GM12878 (cell line): Measurements from ENCODE around the gene TMEM132D.

Experiments used
- ATF2 ChIP-seq: IDR thresholded peaks from 2 replicates; pipeline ENCODE4 v1.6.1; 2012; ENCODE audit warnings: low read length, inconsistent platforms
- CBFB ChIP-seq: IDR thresholded peaks from 2 replicates; pipeline ENCODE4 v1.6.1; 2016; ENCODE audit warnings: antibody characterized with exemption, low read depth
- CHD1 ChIP-seq: IDR thresholded peaks from 2 replicates; pipeline ENCODE4 v1.6.1; 2012; ENCODE audit warnings: low read depth, low read length, improper control_type of control experiment
- CHD2 ChIP-seq: IDR thresholded peaks from 2 replicates; pipeline ENCODE4 v1.6.1; 2011; ENCODE audit warnings: low read depth, low read length, improper control_type of control experiment, borderline replicate concordance
- CTCF ChIP-seq, 3 experiments: IDR thresholded peaks in 2 of 3; conservative IDR thresholded peaks in 1 of 3; 2 replicates each; pipeline ENCODE4 v1.5.1; 2011; ENCODE audit warnings: low read depth in 3 of 3, low read length in 3 of 3, mild to moderate bottlenecking in 3 of 3, control low read depth in 2 of 3, moderate library complexity in 2 of 3, inconsistent platforms in 1 of 3, mixed read lengths in 1 of 3; ENCODE audit not compliant: control insufficient read depth in 2 of 3, insufficient read depth in 1 of 3; ENCODE audit errors: extremely low read depth in 1 of 3
- E2F4 ChIP-seq: IDR thresholded peaks from 2 replicates; pipeline ENCODE4 v1.6.1; 2012; ENCODE audit warnings: low read depth, low read length, improper control_type of control experiment
- EP300 ChIP-seq, 2 experiments: fragments of 150-350 bp in 1 of 2; IDR thresholded peaks; 2 replicates each; pipeline ENCODE4 v1.6.1; 2011 to 2012; ENCODE audit warnings: low read depth in 2 of 2, low read length in 2 of 2, borderline replicate concordance in 1 of 2, improper control_type of control experiment in 1 of 2, inconsistent platforms in 1 of 2; ENCODE audit not compliant: control insufficient read depth in 1 of 2
- FOXM1 ChIP-seq: IDR thresholded peaks from 2 replicates; pipeline ENCODE4 v1.6.1; 2012; ENCODE audit warnings: low read depth, mild to moderate bottlenecking, inconsistent platforms, low read length, moderate library complexity
- NR2C2 ChIP-seq: IDR thresholded peaks from 2 replicates; pipeline ENCODE4 v1.6.1; 2011; ENCODE audit warnings: borderline replicate concordance, low read depth; ENCODE audit not compliant: control insufficient read depth, insufficient read length
- POLR2AphosphoS5 ChIP-seq: IDR thresholded peaks from 2 replicates; pipeline ENCODE4 v1.6.1; 2011; ENCODE audit warnings: mild to moderate bottlenecking, low read length, inconsistent platforms
- PRDM15 ChIP-seq: fragments of 450-650 bp; formaldehyde crosslinking; IDR thresholded peaks from 2 replicates; pipeline ENCODE4 v1.4.0; 2020; ENCODE audit warnings: mild to moderate bottlenecking, moderate library complexity
- RCOR1 ChIP-seq: conservative IDR thresholded peaks from 2 replicates; pipeline ENCODE4 v1.6.1; 2012; ENCODE audit warnings: low read depth, low read length, improper control_type of control experiment
- RFX5 ChIP-seq: IDR thresholded peaks from 2 replicates; pipeline ENCODE4 v1.6.1; 2011; ENCODE audit warnings: low read depth, low read length, improper control_type of control experiment
- TCF12 ChIP-seq: IDR thresholded peaks from 2 replicates; pipeline ENCODE4 v1.6.1; 2011; ENCODE audit warnings: low read depth, mild to moderate bottlenecking, low read length

GRCh38 chr12:129673806-129674205, 230.0 kb downstream of the TMEM132D start:
- TF ChIP-seq E2F4 (no peak), EP300 (IDR thresholded peaks at IDR 0.05; ENCODE audit: borderline replicate concordance in 1 of 2, control insufficient read depth in 1 of 2, low read depth in 2 of 2, low read length in 2 of 2) (no peak), CHD1 (no peak), NR2C2 (no peak), FOXM1 (no peak), POLR2AphosphoS5 (no peak), CHD2 (no peak), CTCF (IDR thresholded peaks at IDR 0.05 in 2 of 3, conservative IDR thresholded peaks at IDR 0.05 in 1 of 3; ENCODE audit: control insufficient read depth in 2 of 3, extremely low read depth in 1 of 3, insufficient read depth in 1 of 3, low read depth in 3 of 3, low read length in 3 of 3) (no peak), TCF12 (no peak), RFX5 (no peak), CBFB (no peak), RCOR1 (no peak), ATF2 (no peak), PRDM15 (CRISPR knock-in tag) (no peak)
